GM19397 (cell line): ENCODE data around the gene TMEM145.
A peak's percentile ranks its signal among the peaks of the same experiment; 100 is the strongest.
"Not testable (repeated sequence)": the region's sequence is repeated elsewhere in the genome, so short reads cannot be mapped to it uniquely, and the experiment has no call there.

Experiments
- ATAC-seq: cut with Tn5 transposase; IDR thresholded peaks from one replicate; pipeline ENCODE4 v1.9.1; 2021; ENCODE audit warnings: mild to moderate bottlenecking, moderate library complexity; ENCODE audit not compliant: unreplicated experiment

The TMEM145 gene

GRCh38 chr19:42313840-42314755, 989 bp downstream of the TMEM145 start:
- ATAC-seq = no peak

GRCh38 chr19:42315024-42315423, 1.9 kb downstream of the TMEM145 start:
- ATAC-seq = no peak

- no peak for ATAC-seq
These were observed 3.4 kb downstream of the TMEM145 start for GRCh38 chr19:42316223-42317211.

- no peak for ATAC-seq
These were observed 4.4 kb downstream of the TMEM145 start for GRCh38 chr19:42317535-42317934.

GRCh38 chr19:42322305-42322704, 9.2 kb downstream of the TMEM145 start:
- ATAC-seq = no peak

GRCh38 chr19:42323473-42323851, 10.4 kb downstream of the TMEM145 start:
- ATAC-seq = no peak

GRCh38 chr19:42323852-42324654, 10.9 kb downstream of the TMEM145 start:
- no peak for ATAC-seq

- no peak for ATAC-seq
These were observed 11.7 kb downstream of the TMEM145 start for GRCh38 chr19:42324655-42325307.

- ATAC-seq = peak; percentile 90
These were observed 12.3 kb downstream of the TMEM145 start, which contains the start of gene MEGF8 for GRCh38 chr19:42325308-42325895. MEGF8 (plus strand) TSS chr19:42325635; CDS start chr19:42326244, 609 bp downstream.

- ATAC-seq = no peak
These were observed 13.0 kb downstream of the TMEM145 start for GRCh38 chr19:42325896-42326771.

- ATAC-seq = no peak
These were observed 13.9 kb downstream of the TMEM145 start for GRCh38 chr19:42326969-42327368.

- ATAC-seq = no peak
These were observed 14.3 kb downstream of the TMEM145 start for GRCh38 chr19:42327381-42327780.

- no peak for ATAC-seq
These were observed 15.0 kb downstream of the TMEM145 start for GRCh38 chr19:42328106-42328505.

GRCh38 chr19:42328854-42329253, 15.7 kb downstream of the TMEM145 start:
- no peak for ATAC-seq

- ATAC-seq = no peak
These were observed 17.2 kb downstream of the TMEM145 start for GRCh38 chr19:42330241-42330711.

GRCh38 chr19:42331333-42331732, 18.2 kb downstream of the TMEM145 start:
- ATAC-seq = not testable (repeated sequence)

GRCh38 chr19:42332059-42332458, 18.9 kb downstream of the TMEM145 start:
- no peak for ATAC-seq

- ATAC-seq = no peak
These were observed 19.9 kb downstream of the TMEM145 start for GRCh38 chr19:42333018-42333417.
